ENCODE measurements around the gene NFE2L1.
"Not testable (repeated sequence)": the region's sequence is repeated elsewhere in the genome, so short reads cannot be mapped to it uniquely, and the experiment has no call there.

Gene NFE2L1, protein sequence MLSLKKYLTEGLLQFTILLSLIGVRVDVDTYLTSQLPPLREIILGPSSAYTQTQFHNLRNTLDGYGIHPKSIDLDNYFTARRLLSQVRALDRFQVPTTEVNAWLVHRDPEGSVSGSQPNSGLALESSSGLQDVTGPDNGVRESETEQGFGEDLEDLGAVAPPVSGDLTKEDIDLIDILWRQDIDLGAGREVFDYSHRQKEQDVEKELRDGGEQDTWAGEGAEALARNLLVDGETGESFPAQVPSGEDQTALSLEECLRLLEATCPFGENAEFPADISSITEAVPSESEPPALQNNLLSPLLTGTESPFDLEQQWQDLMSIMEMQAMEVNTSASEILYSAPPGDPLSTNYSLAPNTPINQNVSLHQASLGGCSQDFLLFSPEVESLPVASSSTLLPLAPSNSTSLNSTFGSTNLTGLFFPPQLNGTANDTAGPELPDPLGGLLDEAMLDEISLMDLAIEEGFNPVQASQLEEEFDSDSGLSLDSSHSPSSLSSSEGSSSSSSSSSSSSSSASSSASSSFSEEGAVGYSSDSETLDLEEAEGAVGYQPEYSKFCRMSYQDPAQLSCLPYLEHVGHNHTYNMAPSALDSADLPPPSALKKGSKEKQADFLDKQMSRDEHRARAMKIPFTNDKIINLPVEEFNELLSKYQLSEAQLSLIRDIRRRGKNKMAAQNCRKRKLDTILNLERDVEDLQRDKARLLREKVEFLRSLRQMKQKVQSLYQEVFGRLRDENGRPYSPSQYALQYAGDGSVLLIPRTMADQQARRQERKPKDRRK
- 142 to 275 (median 212) reads per million in 17 experiments for total RNA-seq

DNA sequence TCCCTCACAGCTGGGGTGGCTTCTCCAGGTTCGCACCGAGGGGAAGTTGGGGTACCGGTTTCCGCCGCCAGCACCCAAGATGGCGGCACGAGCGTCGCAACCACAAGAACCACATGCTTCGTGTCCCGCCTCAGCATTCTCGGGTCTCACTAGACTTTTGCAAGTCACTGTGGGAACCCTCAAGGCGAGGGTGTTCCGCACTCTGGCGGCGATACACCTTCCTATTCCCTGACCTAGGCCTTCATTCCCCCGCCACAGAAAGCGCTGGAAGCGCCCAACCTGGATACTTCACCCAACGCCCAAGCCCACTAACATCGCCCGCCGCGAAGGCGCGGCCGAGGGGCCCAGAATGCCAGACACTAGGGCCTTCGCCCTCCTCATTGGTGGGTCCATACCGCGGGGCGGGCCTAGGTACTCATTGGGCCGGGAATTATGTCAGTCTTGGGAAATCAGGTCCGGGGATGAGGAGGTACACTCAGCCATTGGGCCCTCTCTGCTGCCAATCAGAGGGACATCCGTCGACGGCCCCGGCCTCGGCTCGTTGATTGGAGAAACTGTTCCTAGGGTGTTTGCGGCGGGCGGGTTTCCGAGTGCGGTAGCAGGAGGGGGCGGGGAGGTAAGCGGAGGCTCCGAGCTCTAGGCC lies at the start of gene NFE2L1:
NFE2L1 (plus strand) TSS at position 619 of the 643 bp plus-strand sequence. CDS start 2,760 bp downstream, outside the sequence.
- peak; percentile 99 to 100 (median 99) for DNase-seq

DNA sequence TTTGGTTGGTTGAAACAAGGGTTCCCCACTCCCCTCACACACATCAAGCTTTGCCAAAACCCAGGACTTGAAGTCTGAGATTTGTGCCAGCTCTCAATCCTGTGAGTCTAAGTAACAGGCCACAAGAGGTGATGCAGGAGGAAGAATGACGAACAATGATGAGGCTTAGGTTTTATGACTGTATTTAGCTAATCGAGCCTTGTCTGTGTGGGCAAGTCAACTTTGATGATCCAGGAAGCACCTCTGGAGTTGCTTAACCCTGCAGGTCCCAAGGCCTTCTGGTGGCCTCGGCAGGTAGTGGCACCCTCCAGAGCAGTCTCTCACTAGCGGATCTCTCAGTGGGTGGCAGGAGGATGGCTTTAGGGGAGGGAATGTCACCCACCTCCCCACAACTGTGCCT lies 48.6 kb upstream of the NFE2L1 start:
- DNase-seq = peak; percentile 34 to 88 (median 76)

DNA sequence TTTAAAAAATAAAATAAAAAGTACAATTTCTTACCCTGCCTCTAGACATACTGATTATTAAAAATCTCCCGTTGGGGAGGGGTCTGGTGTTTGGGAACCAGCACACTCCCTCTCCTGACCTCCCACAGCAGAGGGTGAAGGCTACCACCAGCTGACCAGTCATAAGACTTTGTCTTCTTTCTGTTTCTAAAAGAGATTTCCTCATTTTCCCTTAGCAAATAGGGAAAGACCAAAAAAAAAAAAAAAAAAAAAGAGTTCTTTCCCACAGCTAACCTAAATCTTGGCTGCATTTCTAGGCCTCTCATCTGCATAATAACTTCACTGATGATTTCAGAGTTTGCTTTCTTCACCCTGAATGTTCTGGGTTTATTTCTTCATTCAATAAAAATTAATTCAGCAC lies 47.0 kb upstream of the NFE2L1 start:
- DNase-seq = peak; percentile 60 to 91 (median 88)

DNA sequence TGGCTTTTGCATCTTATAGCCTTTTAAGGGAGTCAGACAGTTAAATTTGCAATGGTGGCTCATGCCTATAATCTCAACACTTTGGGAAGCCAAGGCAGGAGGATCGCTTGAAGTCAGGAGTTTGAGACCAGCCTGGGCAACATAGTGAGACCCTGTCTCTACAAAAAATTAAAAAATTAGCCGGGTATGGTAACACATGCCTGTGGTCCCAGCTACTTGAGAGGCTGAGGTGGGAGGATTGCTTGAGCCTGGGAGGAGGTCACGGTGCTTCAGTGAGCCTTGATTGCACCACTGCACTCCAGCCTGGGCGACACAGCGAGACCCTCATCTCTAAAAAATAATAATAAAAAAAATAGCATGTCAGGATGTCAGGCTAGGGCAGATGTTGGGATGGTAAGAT lies 46.5 kb upstream of the NFE2L1 start:
- DNase-seq = not testable (repeated sequence)

DNA sequence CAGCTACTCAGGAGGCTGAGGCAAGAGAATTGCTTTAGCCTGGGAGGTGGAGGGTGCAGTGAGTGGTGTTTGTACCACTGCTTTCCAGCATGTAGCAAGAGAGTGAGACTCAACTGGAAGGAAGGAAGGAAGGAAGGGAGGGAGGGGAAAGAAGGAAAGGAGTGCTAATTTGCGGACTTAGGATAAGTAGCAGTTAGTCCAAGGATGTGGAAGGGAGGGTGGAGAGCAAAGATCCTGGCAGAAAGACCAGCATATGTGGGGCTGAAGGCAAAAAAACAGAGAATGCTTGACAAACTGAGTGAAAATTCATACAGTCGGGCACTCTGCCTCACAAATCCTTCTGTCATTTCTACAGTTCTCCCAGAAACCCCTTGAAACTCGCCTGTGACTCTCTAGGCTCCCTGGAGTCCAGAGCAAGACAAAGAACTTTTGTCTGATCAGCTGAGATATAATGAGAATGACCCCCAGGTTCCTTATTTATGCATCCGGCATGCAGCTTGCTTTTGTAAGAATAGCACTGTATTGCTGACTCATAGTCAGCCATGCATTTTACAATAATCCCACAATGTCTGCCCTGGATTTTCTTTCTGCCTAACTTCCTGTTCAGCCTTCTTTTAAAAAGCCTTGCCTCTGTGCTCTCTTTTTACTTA lies 45.8 kb upstream of the NFE2L1 start:
- peak; percentile 83 to 97 (median 92) for DNase-seq

DNA sequence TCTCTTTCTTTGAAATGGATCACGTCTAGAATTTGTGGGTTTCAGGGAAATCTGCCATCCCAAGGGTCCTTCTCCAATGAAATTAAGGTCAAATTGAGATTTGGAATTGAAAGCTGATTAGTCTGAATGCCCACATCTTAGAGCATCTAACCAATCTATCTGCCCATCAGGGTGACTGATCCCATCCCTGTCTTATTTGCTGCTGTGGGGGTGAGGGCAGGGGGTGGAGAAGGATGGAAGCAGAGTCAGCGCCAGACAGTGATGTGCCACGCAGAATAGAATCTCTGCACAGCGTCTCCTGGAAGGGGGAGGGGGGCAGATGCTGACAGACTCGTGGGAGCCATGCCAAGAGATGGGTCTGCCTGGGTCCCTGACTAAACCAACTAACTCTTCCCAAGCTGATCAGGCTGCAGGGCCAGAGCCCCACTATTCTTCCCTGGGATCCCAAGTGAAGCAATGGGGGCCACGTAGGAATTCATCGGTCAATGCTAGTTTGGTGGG lies 45.2 kb upstream of the NFE2L1 start:
- DNase-seq = peak in 1 of 4 experiments; percentile 26

DNA sequence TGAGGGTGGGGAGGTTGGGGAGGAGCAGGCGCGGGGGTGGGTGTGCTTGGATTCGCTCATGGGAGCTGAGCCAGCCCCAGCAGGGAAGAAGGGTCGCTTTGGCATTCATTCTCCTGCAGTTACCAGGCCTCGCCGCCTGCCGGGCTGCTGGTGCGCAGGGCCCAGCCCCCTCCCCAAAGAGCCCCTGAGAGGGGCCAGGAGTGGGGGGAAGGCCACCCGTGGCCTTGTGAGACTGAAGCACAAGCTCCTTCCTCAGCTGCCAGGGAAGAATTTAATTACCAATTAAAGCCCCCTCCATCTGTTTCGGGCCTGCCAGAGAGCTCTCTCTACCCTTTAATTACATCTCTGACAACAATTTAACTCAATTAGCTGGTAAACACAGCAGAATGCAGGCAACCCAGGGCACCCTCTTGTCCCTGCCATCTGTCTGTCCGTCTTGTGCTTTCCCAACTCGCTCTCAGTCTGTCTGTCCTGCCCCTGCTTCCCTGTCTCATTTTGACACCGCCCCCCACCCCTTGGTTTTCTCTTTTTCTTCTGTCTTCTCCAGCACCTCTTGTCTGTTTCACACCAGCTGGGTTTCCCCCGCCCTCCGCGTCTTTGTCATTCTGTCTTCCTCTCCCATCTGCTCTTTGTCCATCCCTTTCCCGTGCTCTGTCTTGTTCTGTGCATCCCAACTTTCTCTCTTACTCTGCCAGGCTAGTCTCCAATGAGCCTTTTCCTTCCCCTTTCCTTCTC lies 44.6 kb upstream of the NFE2L1 start:
- peak; percentile 21 to 68 (median 54) for DNase-seq

DNA sequence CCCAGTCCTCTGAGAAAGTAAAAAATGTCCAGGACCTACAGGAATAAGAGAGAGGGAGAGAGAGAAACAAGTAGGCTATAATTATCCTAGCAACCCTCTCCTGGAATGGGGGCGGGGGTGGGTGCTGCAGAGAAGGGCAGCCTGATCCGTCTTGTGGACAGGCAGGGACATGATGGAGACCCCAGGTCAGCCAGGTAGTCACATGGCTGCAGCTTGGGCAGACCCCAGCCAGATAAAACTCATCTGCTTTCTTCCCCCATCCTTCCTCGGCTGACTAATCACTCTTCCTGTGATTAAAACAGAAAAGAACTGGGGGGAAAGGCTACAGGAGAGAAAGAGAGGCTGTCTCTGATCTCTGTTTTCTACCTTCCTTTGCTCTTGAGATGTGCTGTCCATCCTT lies 43.2 kb upstream of the NFE2L1 start:
- DNase-seq = no peak

DNA sequence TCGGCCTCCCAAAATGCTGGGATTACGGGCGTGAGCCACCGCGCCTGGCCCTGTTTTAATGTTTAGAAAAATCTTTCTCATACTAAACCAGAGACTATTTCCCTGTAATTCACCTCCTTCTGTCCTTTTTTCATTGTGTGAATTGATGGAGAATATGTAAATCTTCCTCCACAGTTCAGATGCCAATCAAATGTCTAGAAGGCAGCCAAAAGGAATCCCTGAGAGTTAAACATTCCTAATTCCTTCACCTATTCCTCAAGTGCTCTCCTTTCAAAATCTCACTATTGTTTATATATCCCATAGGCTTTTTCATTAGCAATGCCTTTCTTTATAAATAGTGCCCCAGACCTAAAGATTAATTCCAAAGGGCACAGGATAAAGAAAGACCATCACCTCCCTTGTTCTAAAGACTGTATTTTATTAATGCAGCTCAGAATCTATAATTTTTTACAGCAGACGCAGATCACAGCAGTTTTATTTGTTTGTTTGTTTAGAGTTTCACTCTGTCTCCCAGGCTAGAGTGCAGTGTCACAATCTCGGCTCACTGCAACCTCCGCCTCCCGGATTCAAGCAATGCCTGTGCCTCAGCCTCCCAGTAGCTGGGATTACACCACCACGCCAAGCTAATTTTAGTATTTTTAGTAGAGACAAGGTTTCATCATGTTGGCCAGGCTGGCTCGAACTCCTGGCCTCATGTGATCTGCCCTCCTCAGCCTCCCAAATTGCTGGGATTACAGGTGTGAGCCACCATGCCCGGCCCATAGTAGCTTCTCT lies 41.0 kb upstream of the NFE2L1 start:
- DNase-seq = peak; percentile 43 to 77 (median 66)

DNA sequence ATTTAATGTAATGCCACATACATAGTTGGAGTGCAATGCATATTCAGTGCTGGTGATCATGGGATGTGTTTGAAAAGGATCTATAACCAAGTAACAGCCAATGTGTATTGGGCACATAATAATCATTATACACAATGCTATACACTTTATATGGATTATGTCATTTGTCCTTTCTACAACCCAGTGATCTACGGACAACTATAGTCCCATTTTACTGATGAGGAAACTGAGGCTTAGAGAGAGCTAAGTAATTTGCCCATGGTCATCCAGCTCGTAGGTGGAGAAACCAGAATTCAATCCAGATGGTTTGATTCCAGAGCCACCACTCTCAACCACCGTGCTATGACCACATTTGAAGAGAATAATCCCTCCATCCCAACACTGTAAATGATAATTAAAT lies 38.0 kb upstream of the NFE2L1 start:
- no peak for DNase-seq

DNA sequence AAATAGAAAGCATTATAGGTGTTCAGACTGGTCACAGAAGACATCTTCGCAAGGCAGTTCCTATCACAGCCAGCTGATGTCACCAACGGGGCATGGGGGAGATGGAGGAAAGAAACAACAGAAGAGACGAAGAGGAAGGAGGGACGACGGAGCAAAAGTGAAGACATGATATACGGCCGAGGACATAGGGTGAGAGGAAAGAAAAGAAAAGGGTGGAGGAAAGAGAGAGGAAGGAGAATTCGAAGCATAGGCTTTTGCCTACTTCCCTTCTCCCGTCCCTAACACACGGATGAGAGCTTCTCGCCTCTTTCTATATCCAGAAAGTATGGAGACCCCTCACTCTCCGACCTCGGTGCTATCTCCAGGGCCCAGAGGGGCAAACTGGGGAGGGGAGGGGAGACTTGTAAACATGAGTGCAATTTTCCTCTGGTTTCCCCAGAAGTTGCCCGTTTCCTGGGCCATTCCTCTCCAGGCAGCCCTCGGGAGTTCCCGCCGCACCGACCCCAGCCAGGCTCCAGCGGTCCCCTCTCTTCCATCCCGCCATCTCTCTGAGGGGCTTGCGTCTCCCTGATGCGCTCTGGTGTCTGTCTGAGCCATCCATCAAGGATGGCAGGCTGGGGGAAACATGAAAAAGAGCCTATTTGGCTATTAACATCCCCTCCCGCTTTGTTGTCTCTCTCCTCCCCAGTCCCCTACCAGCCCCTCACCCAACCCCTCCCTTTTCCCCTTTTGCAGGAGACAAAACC lies 36.6 kb upstream of the NFE2L1 start:
- peak in 3 of 4 experiments; percentile 32 to 47 (median 46) for DNase-seq

DNA sequence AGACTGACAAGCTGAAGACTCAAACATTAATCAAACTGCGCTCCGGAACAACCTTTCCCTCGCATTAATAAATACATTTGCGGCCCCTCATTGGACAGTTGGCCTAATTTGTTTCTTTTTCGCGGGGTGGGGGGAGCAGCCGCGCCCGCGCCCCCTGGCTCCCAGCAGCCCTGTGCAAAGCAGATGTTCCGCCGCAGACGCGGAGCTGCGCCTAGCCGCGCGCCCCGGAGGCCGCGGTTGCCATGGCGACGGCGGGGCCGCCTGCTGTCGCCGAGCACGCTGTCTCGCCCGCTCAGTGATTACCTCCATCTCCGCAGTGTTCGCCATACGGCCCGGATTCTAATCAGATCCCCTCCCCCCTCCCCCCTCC lies 36.0 kb upstream of the NFE2L1 start:
- peak in 3 of 4 experiments; percentile 46 to 73 (median 69) for DNase-seq

DNA sequence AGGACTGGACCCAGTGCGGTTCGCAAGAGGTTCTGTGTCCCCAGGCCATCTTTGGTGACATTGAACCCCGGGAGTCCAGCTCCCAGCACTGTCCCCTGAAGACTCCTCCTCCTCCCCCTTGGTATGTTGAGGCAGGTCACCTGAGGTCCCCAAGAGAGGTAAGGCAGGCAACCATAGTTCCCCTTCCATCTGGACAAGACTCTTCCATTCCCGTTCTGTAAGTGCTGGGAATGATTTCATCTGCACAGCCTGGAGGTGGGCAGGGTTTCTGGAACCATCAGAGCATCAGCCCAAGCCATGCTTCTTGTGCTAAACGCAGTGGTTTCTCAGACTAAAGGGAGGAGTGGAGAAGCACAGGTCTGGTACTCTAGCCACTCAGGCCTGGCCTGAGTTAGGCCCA lies 35.5 kb upstream of the NFE2L1 start:
- DNase-seq = no peak

DNA sequence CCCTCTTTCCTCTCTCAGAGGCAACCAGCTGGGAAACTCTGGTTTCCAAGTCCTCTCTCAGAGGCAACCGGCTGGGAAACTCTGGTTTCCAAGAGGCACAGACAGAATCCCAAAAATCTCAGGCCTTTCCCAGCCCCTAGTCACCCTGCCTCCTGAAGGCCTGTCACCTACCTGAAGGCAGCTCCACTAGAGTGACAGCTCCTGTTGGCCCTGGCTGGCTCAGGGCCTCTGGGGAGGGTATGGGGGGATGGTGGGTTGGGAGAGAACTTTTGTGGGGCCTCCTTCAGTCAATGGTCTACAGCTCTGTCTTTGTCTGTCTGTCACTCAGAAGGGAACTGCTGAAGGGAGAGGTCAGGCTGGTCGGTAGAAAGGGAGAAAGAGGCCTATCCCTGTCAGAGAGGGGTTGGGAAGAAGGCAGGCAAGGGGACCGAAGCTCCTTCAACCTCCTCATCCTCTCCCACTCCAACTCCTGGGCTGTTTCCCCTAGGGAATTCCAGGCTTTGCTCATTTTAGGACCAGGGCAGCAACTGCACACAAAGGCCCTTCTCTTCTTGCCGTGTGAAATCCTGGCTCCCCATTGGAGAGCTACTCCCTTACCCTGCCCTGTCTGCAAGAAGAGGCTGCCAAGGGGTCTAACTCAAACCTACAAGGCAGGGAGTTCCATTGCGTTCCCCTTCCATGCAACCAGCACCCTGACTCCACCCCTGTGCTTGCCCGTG lies 34.1 kb upstream of the NFE2L1 start:
- no peak for DNase-seq

DNA sequence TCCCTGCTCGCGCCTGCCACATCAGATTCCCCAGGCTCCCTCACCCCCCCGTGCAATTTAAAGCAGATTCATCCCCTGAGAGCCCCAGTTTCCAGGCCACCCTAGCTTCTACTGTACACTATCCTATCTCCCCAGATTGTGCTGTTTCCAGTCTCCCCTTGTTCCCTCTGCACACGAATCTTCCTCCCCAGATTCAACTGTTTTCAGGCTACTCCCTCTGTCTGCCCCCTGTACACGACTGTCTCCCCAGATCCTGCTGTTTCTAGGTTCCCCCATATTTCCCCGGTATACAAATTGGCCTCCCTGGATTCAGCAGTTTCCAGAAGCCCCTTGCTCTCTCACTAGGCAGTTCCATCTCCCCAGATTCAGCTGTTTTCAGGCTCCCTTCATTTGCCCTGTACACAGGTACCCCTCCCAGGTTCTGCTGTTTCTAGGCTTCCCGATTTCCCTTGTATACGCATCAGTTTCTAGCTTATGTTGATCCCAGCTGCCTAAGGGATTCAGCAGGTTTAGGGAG lies 33.5 kb upstream of the NFE2L1 start:
- DNase-seq = no peak

DNA sequence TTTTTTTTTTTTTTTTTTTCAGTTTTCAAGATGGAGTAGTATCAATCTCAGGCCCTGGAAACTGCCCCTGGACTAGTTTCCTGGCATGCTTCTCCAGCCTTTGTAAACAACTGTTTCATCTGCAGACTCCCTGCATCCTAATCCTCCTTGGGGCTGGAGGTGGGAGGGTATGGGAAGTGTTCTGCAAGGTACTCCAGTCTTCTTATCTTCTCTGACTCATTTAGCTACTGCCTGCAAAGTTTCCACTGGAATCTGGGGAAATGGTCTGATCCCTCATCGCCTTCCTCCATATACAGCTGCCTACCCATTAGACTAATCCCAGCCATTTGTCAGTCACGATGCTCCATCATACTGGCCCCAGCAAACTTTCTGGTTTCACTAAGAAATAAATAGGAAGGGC lies 32.0 kb upstream of the NFE2L1 start:
- no peak for DNase-seq

DNA sequence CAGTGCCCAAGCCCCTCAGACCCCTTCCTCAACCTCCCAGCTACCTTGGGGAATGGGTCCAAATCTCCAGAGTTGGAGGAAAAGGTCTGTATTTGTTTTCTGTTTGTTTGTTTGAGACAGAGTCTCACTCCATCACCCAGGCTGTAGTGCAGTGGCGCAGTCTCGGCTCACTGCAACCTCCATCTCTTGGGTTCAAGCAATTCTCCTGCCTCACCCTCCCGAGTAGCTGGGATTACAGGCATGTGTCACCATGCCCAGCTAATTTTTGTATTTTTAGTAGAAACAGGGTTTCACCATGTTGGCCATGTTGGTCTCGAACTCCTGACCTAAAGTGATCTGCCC lies 30.4 kb upstream of the NFE2L1 start:
- not testable (repeated sequence) for DNase-seq

DNA sequence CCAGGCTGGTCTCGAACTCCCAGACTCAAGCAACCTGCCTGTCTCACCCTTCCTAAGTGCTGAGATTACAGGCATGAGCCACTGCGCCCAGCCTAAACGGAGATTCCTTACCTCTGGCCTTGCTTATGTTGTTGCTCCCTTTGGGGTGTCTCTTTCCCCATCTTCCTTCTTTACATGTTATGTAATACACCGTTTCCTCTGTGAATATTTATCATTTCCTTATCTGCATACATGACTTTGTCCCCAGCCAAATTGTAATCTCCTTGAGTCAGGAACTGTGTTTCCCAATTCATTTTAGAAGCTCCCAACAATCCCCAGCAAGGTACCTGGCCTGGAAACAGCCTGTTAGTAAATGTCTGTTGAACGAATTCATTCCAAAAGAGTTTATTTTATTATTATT lies 26.2 kb upstream of the NFE2L1 start:
- DNase-seq = peak in 3 of 4 experiments; percentile 40 to 63 (median 58)

DNA sequence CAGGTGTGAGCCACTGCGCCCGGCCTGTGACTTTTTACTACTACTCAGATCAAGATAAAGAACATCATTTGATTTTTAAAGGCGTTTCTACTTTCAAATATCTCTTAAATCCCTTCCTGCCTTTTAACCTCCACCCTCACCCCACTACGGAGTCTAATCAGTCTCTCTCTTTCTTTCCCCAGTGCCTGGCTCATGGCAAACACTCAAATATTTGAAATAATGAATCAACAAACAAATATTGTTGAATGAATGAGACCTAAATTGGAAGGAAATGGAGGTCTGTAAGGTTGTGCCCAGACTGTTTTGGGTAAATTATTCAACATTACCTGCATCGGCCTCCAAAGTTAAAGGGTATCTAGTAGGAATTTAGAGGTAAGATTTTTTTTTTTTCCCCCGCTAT lies 25.3 kb upstream of the NFE2L1 start:
- no peak for DNase-seq
